Stimulated activated CD4-positive, alpha-beta T cell treated with anti-CD3 and anti-CD28 coated beads, Interleukin-15, amount 100 ng/mL, for 24 hours (primary cell): ENCODE measurements around the gene ATP6V0E2.
"Not testable (repeated sequence)": the region's sequence is repeated elsewhere in the genome, so short reads cannot be mapped to it uniquely, and the experiment has no call there.

Experiments used
- DNase-seq: peaks from one replicate; pipeline ENCODE4 v3.0.0-alpha.2; 2020

Gene ATP6V0E2

DNA sequence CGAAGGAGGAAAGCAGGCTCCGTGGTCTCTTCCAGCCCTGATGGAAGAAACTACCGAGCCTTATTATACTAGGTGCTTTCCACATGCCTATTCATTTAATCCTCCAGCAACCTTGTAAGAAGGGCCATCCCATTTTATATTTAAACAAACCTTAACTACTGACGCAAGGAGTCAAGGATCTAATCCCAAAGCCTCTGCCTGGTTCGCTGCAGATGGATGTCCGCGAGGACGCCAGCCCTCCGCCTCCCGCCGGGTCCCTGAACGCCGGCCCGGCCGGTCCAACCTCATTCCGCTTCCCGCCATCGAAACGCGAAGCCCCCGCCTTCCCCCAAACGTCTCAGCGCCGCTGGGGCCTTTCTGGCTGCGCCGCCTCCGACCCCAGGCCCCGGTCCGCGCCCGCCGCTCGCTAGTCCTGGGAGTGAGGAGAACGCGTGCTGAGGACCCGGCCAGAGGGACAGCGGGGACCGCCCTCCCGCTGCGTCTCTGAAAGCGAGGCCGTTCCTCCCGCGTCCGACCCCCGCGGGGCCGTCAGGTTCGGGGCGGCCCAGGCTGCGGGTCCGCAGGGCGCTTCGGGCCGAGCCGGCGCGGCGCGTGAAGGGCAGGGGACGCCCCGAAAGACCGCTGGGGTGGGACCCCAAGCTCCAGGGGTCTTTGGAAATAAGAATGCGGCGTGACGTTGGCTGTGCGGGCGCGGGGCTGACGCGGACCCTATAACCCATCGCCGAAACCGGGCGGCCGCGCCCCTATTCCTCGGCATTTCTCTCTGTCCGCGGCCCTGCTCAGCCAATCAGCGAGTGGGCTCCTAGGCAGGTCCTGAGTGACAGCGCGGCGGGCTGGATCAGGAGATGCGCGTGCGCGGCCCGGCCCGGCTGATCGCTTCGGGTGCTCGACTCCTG is at the start of gene ATP6V0E2:
TSS of gene ATP6V0E2 (plus strand) at position 896 of the 896 bp plus-strand sequence. CDS start 97 bp downstream, outside the sequence.
- peak; percentile 97 for DNase-seq

DNA sequence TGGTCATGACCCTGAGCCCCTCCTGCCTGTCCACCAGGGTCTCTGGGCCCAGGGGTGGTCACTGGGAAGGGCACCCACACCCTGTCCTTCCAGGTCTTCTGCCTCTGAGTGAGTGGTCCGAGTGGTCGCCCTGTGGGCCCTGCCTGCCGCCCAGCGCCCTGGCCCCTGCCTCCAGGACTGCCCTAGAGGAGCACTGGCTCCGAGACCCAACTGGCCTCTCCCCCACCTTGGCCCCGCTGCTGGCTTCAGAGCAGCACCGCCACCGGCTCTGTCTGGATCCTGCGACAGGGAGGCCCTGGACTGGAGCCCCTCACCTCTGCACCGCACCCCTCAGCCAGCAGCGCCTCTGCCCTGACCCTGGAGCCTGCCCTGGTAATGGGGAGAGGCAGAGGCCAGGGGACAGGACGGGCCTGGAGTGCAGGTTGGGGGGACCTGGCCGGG is 49.4 kb upstream of the ATP6V0E2 start:
- no peak for DNase-seq

GRCh38 chr7:149824748-149825566 is 48.8 kb upstream of the ATP6V0E2 start:
- DNase-seq, result no peak

- no peak for DNase-seq
Observed at GRCh38 chr7:149825567-149826343, 48.0 kb upstream of the ATP6V0E2 start.

GRCh38 chr7:149826344-149827088 is 47.3 kb upstream of the ATP6V0E2 start:
- no peak for DNase-seq

DNA sequence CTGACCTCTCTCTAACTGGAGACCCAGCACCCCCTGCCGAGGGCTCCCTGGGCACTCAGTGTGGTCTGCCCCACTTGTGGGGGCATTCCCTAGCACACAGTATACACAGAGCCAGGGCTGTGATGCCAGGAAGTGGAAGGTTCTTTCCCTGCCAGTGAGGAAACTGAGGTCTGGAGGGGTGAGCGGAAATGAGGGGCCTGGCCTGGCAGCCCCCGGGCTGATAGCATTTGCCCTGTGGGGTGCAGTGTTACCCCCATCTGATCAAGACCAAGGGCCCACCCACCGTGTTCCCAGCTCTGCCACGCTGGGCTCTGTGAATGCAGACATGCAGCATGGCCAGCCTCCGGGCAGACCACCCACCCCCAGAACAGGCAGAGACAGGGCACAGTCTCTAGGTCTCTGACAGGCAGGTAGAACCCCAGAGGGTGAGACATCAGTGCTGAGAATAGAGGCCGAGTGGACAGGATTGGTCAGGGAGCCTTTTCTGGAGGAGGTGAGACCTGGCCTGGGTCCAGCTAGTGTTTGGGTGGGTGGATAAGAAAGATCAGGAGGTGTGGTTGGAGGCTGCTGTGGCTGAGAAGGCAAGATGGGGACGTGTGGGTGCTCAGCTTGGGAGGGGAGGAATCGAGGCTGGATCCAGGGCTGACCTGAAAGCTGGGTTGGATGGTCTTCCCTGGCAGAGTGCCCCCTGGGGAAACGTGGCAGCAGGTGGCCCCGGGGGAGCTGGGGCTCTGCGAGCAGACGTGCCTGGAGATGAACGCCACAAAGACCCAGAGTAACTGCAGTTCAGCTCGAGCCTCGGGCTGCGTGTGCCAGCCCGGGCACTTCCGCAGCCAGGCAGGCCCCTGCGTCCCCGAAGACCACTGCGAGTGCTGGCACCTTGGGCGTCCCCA is 46.4 kb upstream of the ATP6V0E2 start:
- no peak for DNase-seq

DNA sequence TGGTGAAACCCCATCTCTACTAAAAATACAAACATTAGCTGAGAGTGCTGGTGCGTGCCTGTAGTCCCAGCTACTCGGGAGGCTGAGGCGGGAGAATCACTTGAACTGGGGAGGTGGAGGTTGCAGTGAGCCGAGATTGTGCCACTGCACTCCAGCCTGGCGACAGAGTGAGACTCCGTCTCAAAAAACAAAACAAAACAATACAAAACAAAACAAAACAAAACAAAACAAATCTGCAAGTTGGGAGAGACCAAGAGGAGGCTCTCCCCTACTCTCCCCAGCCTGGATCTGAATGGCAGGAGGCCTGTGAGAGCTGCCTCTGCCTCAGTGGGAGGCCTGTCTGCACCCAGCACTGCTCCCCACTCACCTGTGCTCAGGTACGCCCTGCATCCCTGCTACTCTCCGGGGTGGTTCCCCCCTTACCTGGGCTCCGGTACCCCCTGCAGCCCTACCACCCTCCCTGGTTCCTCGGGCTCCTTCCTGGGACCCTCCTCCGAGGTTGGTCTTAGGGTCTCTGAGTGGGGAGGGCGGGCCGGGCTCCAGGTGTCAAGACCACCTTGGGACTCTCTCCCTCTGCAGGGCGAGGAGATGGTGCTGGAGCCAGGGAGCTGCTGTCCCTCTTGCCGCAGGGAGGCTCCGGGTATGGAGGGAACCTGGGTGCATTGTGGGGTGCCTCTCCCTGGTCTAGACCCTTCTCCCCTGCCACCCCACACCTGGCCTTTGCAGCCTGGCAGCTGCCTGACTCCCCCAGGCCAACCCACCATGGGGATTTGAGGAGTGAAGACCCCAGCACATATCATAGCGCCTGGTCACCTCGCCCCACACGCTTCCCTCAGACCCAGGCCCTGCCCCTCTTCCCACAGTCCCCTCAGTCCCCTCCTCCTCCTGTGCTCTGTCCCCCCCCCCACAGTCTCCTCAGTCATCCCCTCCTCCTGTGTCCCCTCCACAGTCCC is 45.1 kb upstream of the ATP6V0E2 start:
- DNase-seq, result no peak

GRCh38 chr7:149830527-149830926 is 43.2 kb upstream of the ATP6V0E2 start:
- DNase-seq, result not testable (repeated sequence)

- no peak for DNase-seq
Observed at GRCh38 chr7:149830997-149831740, 42.6 kb upstream of the ATP6V0E2 start.

GRCh38 chr7:149831741-149832219 is 42.0 kb upstream of the ATP6V0E2 start:
- DNase-seq, result no peak

GRCh38 chr7:149832332-149833041 is 41.3 kb upstream of the ATP6V0E2 start:
- no peak for DNase-seq

DNA sequence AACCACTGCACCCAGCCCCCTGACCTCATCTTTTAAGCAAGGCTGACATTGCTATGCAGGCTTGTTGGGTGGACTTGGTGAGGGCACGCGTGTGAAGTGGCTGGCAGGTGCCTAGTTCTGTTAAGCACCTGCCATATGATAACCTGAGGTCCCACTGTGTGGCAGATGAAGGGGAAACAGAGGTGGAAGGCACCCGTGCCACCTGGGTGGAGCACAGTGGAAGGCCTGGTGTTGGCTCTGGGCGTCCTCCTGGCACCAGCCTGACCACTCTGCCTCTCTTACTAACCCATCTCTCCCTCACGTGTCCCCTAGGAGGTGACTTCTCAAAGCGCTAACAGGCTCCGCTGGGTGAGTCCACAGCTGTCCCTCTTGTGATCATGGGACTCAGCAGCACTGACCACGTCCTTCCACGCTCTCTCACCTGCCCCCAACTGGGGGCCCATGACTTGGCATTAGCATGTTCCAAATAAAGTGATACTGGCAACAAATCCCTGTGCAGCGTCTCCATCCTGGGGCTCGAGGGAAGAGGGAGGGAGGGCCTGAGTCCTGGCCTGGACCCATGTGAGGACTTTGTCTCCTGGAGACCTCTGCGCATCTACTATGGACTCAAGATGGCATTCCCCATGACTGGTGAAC is 40.2 kb upstream of the ATP6V0E2 start:
- DNase-seq, result no peak

- no peak for DNase-seq
Observed at GRCh38 chr7:149834601-149835000, 39.2 kb upstream of the ATP6V0E2 start.

DNA sequence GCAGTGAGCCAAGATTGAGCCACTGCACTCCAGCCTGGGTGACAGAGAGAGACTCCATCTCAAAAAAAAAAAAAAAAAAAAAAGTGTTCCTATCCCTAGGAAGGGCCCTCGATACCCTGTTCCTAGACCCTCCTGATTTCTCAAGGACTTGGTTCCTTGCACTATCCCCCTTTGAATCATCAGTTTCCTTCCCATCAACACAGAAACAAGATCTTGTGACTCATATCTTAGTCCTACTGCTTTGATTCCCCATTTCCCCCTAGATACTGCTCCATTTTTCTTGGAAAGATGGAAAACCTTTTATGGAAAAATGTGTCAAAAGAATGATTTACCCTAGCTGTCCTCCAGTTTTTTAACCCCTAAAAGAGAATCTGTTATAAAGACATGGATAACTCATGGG is 37.3 kb upstream of the ATP6V0E2 start:
- DNase-seq, result no peak

DNA sequence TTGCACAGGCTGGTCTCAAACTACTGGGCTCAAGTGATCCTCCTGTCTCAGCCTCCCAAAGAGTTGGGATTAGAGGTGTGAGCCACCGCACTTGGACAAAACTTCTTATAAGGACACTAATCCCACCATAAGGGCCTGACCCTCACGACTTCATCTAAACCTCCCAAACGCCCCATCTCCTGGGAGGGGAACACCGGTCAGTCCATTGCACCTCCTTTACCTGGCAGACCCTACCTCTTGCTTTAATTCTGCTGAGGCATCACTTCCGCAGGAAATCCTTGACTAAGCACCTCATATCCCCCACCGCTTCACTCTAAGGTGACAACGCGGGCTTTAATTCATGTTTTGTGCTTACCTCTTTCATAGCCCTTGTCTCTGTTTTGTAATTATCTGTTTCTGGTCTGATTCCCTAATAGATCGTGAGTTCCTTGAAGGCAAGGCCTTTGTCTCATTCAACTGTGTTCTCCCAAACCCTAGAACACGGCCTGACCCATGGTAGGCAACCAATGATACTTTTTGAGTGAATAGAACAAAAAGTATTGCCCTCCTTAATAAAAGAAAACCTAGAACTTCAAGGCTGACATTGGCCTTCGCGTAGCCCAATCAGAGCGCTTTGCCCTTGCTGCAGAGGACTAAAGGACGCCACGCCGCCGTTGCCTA is 36.1 kb upstream of the ATP6V0E2 start:
- DNase-seq, result no peak

- DNase-seq, result peak; percentile 98
Observed at GRCh38 chr7:149838224-149838991, 35.4 kb upstream of the ATP6V0E2 start, which contains the start of gene ZNF862. Gene ZNF862, plus strand, starts transcription at chr7:149838375. Its CDS starts 237 bp downstream, at chr7:149838612.
